Measurements from ENCODE around the gene WFIKKN1.

WFIKKN1 gene

DNA sequence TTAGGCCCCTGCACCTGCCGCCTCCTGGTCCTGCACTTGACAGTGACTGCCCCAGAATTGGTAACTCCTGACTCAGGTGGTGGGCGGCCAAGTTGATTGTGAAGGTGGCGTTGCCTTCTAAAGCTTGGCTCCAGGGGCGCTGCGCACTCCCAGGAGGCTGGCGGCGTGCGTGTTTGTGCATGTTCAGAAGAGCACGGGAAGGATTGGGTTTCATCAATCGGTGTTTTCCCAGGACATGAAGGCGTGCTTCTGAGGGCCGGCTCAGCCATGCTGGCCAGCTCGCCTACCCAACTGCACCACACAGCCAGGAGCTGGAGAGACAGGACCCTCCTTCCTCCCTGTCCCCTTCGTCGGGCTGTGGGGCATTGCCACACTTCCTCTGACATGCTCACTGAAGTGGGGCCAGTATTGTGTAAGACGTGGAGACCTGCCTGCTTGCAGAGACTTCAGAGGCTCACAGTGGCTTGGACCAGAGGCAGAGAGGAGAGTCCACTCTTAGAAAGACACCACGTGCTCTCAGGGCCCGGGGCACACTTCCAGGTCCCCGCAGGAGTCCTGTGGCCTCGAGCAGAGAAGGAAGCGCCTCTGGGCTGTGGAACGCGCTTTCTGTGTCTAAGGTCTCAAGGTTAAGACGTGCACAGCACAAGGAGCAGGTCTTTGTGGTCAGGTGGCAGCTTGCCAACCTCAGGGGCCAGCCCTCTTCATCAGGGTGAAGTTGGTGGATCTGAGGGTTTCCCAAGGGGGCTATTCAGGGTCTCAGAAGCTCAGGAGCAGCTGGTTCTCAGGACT is 38.1 kb upstream of the WFIKKN1 start:
- Histone ChIP-seq H3F3A (ENCODE audit: insufficient read depth, low read length) (no peaks in the 10 kb centered on the region), H3K4me1 (ENCODE audit: insufficient read depth, low read length, severe bottlenecking) (peaks cover 32% of the 10 kb centered on the region), H2AFZ (ENCODE audit: low read length) (no peak overlapping the region), H3K4me2 (ENCODE audit: low read length) (no peak overlapping the region; the same call in 1 of the 2 replicates), H4K20me1 (ENCODE audit: insufficient read depth, low read length) (no peaks in the 10 kb centered on the region), H3K9me2 (ENCODE audit: low read depth, low read length) (no peaks in the 10 kb centered on the region), H3K79me2 (ENCODE audit: insufficient read depth, low read length) (no peaks in the 10 kb centered on the region), H3K9ac (ENCODE audit: low read length) (no peak overlapping the region; the same call in 1 of the 2 replicates), H3K27me3 (ENCODE audit: insufficient read depth, low read length) (no peaks in the 10 kb centered on the region), H3K9me3 (ENCODE audit: low read length) (no peaks in the 10 kb centered on the region), H3K4me3 (ENCODE audit: low read depth, low read length, poor library complexity, severe bottlenecking) (no peak overlapping the region), H3K27ac (ENCODE audit: low read depth, low read length, poor library complexity, severe bottlenecking) (peak overlapping the region; percentile 3), H3K36me3 (ENCODE audit: insufficient read depth, low read length) (no peaks in the 10 kb centered on the region)
- TF ChIP-seq, protein P1, sequence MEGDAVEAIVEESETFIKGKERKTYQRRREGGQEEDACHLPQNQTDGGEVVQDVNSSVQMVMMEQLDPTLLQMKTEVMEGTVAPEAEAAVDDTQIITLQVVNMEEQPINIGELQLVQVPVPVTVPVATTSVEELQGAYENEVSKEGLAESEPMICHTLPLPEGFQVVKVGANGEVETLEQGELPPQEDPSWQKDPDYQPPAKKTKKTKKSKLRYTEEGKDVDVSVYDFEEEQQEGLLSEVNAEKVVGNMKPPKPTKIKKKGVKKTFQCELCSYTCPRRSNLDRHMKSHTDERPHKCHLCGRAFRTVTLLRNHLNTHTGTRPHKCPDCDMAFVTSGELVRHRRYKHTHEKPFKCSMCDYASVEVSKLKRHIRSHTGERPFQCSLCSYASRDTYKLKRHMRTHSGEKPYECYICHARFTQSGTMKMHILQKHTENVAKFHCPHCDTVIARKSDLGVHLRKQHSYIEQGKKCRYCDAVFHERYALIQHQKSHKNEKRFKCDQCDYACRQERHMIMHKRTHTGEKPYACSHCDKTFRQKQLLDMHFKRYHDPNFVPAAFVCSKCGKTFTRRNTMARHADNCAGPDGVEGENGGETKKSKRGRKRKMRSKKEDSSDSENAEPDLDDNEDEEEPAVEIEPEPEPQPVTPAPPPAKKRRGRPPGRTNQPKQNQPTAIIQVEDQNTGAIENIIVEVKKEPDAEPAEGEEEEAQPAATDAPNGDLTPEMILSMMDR (IDR thresholded peaks at IDR 0.05; ENCODE audit: low read length) = no peak
- no peak for TF ChIP-seq EZH2 (IDR thresholded peaks at IDR 0.05; ENCODE audit: borderline replicate concordance, low read length)

DNA sequence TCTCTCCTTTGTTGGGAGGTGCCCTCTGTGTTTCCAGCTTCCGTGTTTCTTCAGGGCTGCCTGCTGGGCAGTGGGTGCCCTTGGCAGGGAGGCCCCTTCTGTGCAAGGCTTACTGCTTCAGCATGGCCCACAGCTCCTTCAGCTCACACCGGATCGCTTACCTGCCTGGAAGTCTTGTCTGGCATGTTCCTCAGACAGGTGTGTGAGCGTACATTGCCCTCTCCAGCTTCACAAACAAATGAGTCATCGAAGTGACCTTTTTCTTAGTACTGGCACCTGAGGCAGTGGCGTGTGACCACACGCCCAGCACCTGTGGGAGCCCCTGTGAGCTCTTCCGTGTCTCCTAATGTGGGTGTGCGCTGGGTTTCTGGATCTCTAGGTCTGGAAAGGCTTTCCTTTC is 37.4 kb upstream of the WFIKKN1 start:
- no peak overlapping the region; the same call in 1 of the 2 replicates for H3K9ac ChIP-seq (ENCODE audit: low read length)
- TF ChIP-seq, protein P1 (IDR thresholded peaks at IDR 0.05; ENCODE audit: low read length) = no peak
- no peak for TF ChIP-seq EZH2 (IDR thresholded peaks at IDR 0.05; ENCODE audit: borderline replicate concordance, low read length)
- no peaks in the 10 kb centered on the region for H3K27me3 ChIP-seq (ENCODE audit: insufficient read depth, low read length)
- no peaks in the 10 kb centered on the region for H4K20me1 ChIP-seq (ENCODE audit: insufficient read depth, low read length)
- no peaks in the 10 kb centered on the region for H3K79me2 ChIP-seq (ENCODE audit: insufficient read depth, low read length)
- H3K36me3 ChIP-seq (ENCODE audit: insufficient read depth, low read length) = no peaks in the 10 kb centered on the region
- no peak overlapping the region; the same call in 1 of the 2 replicates for H3K4me2 ChIP-seq (ENCODE audit: low read length)
- H3K27ac ChIP-seq (ENCODE audit: low read depth, low read length, poor library complexity, severe bottlenecking) = peak overlapping the region; percentile 3
- H3K9me3 ChIP-seq (ENCODE audit: low read length) = no peaks in the 10 kb centered on the region
- H3K4me1 ChIP-seq (ENCODE audit: insufficient read depth, low read length, severe bottlenecking) = peaks cover 27% of the 10 kb centered on the region
- no peak overlapping the region for H3K4me3 ChIP-seq (ENCODE audit: low read depth, low read length, poor library complexity, severe bottlenecking)
- H3K9me2 ChIP-seq (ENCODE audit: low read depth, low read length) = no peaks in the 10 kb centered on the region
- H2AFZ ChIP-seq (ENCODE audit: low read length) = no peak overlapping the region
- H3F3A ChIP-seq (ENCODE audit: insufficient read depth, low read length) = no peaks in the 10 kb centered on the region

GRCh38 chr16:593807-594206 is 37.0 kb upstream of the WFIKKN1 start:
- no peak overlapping the region for H3K27ac ChIP-seq (ENCODE audit: low read depth, low read length, poor library complexity, severe bottlenecking)
- no peaks in the 10 kb centered on the region for H4K20me1 ChIP-seq (ENCODE audit: insufficient read depth, low read length)
- no peak overlapping the region for H3K4me2 ChIP-seq (ENCODE audit: low read length)
- H3K79me2 ChIP-seq (ENCODE audit: insufficient read depth, low read length) = no peaks in the 10 kb centered on the region
- peaks cover 27% of the 10 kb centered on the region for H3K4me1 ChIP-seq (ENCODE audit: insufficient read depth, low read length, severe bottlenecking)
- H3K4me3 ChIP-seq (ENCODE audit: low read depth, low read length, poor library complexity, severe bottlenecking) = no peak overlapping the region
- no peaks in the 10 kb centered on the region for H3K9me2 ChIP-seq (ENCODE audit: low read depth, low read length)
- H3K27me3 ChIP-seq (ENCODE audit: insufficient read depth, low read length) = no peaks in the 10 kb centered on the region
- H2AFZ ChIP-seq (ENCODE audit: low read length) = no peak overlapping the region
- no peaks in the 10 kb centered on the region for H3K9me3 ChIP-seq (ENCODE audit: low read length)
- no peaks in the 10 kb centered on the region for H3K36me3 ChIP-seq (ENCODE audit: insufficient read depth, low read length)
- TF ChIP-seq, protein P1 (IDR thresholded peaks at IDR 0.05; ENCODE audit: low read length) = no peak
- no peak for TF ChIP-seq EZH2 (IDR thresholded peaks at IDR 0.05; ENCODE audit: borderline replicate concordance, low read length)
- H3F3A ChIP-seq (ENCODE audit: insufficient read depth, low read length) = no peaks in the 10 kb centered on the region
- no peak overlapping the region; the same call in 1 of the 2 replicates for H3K9ac ChIP-seq (ENCODE audit: low read length)
